Measurements from ENCODE around the gene TNFAIP8. TPM values are rescaled to one million over a fixed set of nuclear protein-coding genes. Genes with fewer than 3 reads are reported as not detected.

TNFAIP8 gene
- total RNA-seq, 1 donor from 2014 or later: 40.6 TPM

DNA sequence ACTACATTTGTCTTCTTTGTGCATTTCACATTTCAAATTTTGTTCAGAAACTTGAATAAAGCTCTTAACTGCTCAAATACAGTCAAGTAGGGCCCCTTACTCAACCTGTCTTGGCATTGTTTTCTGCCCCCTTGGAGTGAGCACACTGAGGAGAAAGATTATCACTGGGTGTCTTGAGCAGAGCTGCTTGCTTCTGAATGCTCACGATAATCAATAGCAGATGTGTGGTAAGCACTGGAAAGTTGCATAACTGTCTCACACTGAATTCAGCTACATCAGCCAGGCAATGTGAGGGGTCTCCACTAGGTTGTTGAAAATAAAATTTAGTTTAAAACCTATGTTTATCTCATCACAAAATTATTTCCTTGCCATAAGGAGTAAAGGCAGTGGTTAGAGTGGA lies 7.8 kb upstream of the TNFAIP8 start:
- peaks cover 22% of the 10 kb centered on the region for H3K4me1 ChIP-seq
- no peak overlapping the region for H3K27ac Mint-ChIP-seq
- no peak overlapping the region for H3K9ac ChIP-seq
- H3K27me3 Mint-ChIP-seq (ENCODE audit: insufficient read depth, low read depth): peaks cover 4% of the 10 kb centered on the region
- no peak overlapping the region for H2AFZ ChIP-seq (replicated peaks)
- H3F3A ChIP-seq (ENCODE audit: low read depth): no peaks in the 10 kb centered on the region
- H3K4me2 ChIP-seq: no peak overlapping the region
- H3K4me1 Mint-ChIP-seq: peaks cover 23% of the 10 kb centered on the region
- H3K79me2 ChIP-seq (ENCODE audit: low read depth): no peaks in the 10 kb centered on the region
- TF ChIP-seq EZH2 (IDR thresholded peaks at IDR 0.05): no peak
- TF ChIP-seq, protein P1, sequence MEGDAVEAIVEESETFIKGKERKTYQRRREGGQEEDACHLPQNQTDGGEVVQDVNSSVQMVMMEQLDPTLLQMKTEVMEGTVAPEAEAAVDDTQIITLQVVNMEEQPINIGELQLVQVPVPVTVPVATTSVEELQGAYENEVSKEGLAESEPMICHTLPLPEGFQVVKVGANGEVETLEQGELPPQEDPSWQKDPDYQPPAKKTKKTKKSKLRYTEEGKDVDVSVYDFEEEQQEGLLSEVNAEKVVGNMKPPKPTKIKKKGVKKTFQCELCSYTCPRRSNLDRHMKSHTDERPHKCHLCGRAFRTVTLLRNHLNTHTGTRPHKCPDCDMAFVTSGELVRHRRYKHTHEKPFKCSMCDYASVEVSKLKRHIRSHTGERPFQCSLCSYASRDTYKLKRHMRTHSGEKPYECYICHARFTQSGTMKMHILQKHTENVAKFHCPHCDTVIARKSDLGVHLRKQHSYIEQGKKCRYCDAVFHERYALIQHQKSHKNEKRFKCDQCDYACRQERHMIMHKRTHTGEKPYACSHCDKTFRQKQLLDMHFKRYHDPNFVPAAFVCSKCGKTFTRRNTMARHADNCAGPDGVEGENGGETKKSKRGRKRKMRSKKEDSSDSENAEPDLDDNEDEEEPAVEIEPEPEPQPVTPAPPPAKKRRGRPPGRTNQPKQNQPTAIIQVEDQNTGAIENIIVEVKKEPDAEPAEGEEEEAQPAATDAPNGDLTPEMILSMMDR (IDR thresholded peaks at IDR 0.05): no peak
- TF ChIP-seq EZH2phosphoT487 (IDR thresholded peaks at IDR 0.05): no peak
- no peak overlapping the region for H3K27ac ChIP-seq
- H3K9me3 ChIP-seq (ENCODE audit: low read depth): no peaks in the 10 kb centered on the region
- no peak for DNase-seq (ENCODE audit: low spot score)
- no peaks in the 10 kb centered on the region for H3K9me3 Mint-ChIP-seq
- H3K36me3 ChIP-seq: no peaks in the 10 kb centered on the region
- no peaks in the 10 kb centered on the region for H3K36me3 Mint-ChIP-seq
- H4K20me1 ChIP-seq (ENCODE audit: low read depth): peaks cover 22% of the 10 kb centered on the region
- no peak overlapping the region for H3K4me3 ChIP-seq
- no peaks in the 10 kb centered on the region for H3K27me3 ChIP-seq
- H3K4me3 Mint-ChIP-seq: no peak overlapping the region

DNA sequence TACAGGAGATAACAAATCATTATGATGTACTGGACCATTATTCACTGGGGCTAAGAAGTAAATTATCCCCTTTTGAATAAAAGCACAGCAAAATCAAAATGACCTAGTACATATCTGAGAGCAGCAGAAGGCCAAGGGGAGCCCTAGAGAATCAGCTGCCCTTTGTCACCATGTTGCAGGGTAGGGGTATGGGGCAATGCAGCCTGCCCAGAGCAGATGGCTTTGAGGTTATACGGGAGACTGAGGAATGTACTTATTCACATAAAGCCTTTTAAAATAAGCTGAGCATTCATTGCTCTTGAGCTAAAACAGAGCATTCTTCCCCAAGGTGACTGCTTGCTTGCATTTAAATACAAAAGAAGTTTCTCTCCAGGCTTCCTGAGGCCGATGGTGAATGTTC lies 2.6 kb upstream of the TNFAIP8 start:
- H3K4me1 Mint-ChIP-seq: peaks cover 23% of the 10 kb centered on the region
- Histone ChIP-seq H3K4me3 (no peak overlapping the region), H3K79me2 (ENCODE audit: low read depth) (no peaks in the 10 kb centered on the region), H3K36me3 (no peaks in the 10 kb centered on the region), H3K9ac (no peak overlapping the region), H3K27ac (no peak overlapping the region), H3K9me3 (ENCODE audit: low read depth) (no peaks in the 10 kb centered on the region), H3K4me2 (no peak overlapping the region), H4K20me1 (ENCODE audit: low read depth) (peaks cover 32% of the 10 kb centered on the region), H2AFZ (replicated peaks) (no peak overlapping the region), H3K4me1 (peaks cover 15% of the 10 kb centered on the region), H3F3A (ENCODE audit: low read depth) (peaks cover 22% of the 10 kb centered on the region), H3K27me3 (peaks cover 43% of the 10 kb centered on the region)
- no peak for DNase-seq (ENCODE audit: low spot score)
- H3K36me3 Mint-ChIP-seq: no peaks in the 10 kb centered on the region
- peaks cover 16% of the 10 kb centered on the region for H3K27me3 Mint-ChIP-seq (ENCODE audit: insufficient read depth, low read depth)
- H3K4me3 Mint-ChIP-seq: no peak overlapping the region
- no peak overlapping the region for H3K27ac Mint-ChIP-seq
- H3K9me3 Mint-ChIP-seq: no peaks in the 10 kb centered on the region
- TF ChIP-seq EZH2 (IDR thresholded peaks at IDR 0.05) (no peak), EZH2phosphoT487 (IDR thresholded peaks at IDR 0.05) (no peak)
- TF ChIP-seq, protein P1 (IDR thresholded peaks at IDR 0.05): no peak

DNA sequence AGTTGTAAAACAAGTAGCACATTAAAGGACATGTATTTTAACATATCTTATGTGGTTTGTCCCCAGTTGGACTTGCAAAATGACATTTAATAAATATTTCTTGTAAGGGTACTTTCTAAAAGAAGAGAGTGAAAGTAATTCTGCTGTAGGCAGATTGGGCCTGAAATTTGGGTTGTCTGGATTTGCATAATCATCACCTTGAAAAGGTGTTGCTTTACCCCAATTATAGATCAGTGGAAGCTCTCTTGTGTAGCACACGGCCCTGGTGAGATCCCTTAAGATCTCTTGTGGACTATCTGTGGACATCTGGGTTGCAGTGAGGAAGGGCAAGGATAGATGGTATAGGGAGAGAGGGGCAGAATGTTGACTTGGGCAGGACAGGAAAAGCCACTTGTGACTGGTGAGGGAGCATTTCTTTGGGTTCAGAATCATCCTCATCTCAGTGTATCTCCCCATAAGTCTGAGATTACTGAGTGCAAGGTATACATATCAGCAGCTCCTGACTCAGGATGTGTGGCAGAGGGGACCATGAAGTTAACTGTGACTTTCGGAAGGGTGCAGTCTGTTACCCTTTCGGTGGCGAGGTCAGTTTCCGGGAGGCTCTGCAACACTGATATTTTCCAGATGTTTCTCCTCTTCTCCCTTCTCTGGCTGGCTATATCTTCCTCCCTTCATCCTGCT lies 2.0 kb upstream of the TNFAIP8 start:
- peaks cover 20% of the 10 kb centered on the region for H3K4me1 Mint-ChIP-seq
- TF ChIP-seq EZH2 (IDR thresholded peaks at IDR 0.05) (no peak), EZH2phosphoT487 (IDR thresholded peaks at IDR 0.05) (no peak)
- TF ChIP-seq, protein P1 (IDR thresholded peaks at IDR 0.05): no peak
- Histone ChIP-seq H3K9ac (no peak overlapping the region), H3K4me2 (no peak overlapping the region), H3K27me3 (peaks cover 43% of the 10 kb centered on the region), H3K4me1 (peaks cover 15% of the 10 kb centered on the region), H4K20me1 (ENCODE audit: low read depth) (peaks cover 32% of the 10 kb centered on the region), H3K27ac (no peak overlapping the region), H3K36me3 (no peaks in the 10 kb centered on the region), H3F3A (ENCODE audit: low read depth) (peaks cover 22% of the 10 kb centered on the region), H3K79me2 (ENCODE audit: low read depth) (no peaks in the 10 kb centered on the region), H2AFZ (replicated peaks) (no peak overlapping the region), H3K4me3 (no peak overlapping the region), H3K9me3 (ENCODE audit: low read depth) (no peaks in the 10 kb centered on the region)
- H3K27me3 Mint-ChIP-seq (ENCODE audit: insufficient read depth, low read depth): peaks cover 16% of the 10 kb centered on the region
- no peak overlapping the region for H3K27ac Mint-ChIP-seq
- no peak for DNase-seq (ENCODE audit: low spot score)
- no peak overlapping the region for H3K4me3 Mint-ChIP-seq
- H3K36me3 Mint-ChIP-seq: no peaks in the 10 kb centered on the region
- H3K9me3 Mint-ChIP-seq: no peaks in the 10 kb centered on the region

Data from neural progenitor cell (in vitro differentiated cells).